Activated naive CD4-positive, alpha-beta T cell treated with anti-CD3 and anti-CD28 coated beads, Interleukin-2, amount 10 ng/mL, durations not matched to agents 5 hours and 36 hours (primary cell): ENCODE measurements around the gene YES1. TPM values are rescaled to one million over a fixed set of nuclear protein-coding genes. Genes with fewer than 3 reads are reported as not detected.

Experiments used
- total RNA-seq, 2 experiments: library from RNA; stranded (reverse); gene quantifications; one replicate each; pipeline ENCODE4 v1.2.3, GENCODE V29; 2021

Gene YES1
- total RNA-seq = 10 to 100 TPM; 15.8 to 17.8 TPM

GRCh38 chr18:811892-812375 lies at the start of gene YES1:
YES1 (minus strand) TSS chr18:812242; CDS start chr18:756827, 55,415 bp downstream.

GRCh38 chr18:712401-713134 lies 99.5 kb downstream of the YES1 start, which contains the start of gene ENOSF1:
ENOSF1 (minus strand) TSS chr18:712630; CDS start chr18:712587, 43 bp downstream.

Other genes starting within 250 kb of the YES1 start
- gene CETN1, start 231.9 kb downstream of the YES1 start, total RNA-seq = not detected
- not detected for gene CLUL1, start 215.3 kb downstream of the YES1 start, total RNA-seq
- 100 to 1,000 TPM; 242 to 244 TPM for gene TYMS, start 154.6 kb downstream of the YES1 start, total RNA-seq
- gene ENOSF1, start 99.6 kb downstream of the YES1 start, total RNA-seq = 10 to 100 TPM; 59.5 to 67.8 TPM
- not detected for gene ADCYAP1, start 92.6 kb upstream of the YES1 start, total RNA-seq